Measurements from ENCODE around the gene IPO5.

Gene IPO5

GRCh38 chr13:98059276-98059675, 105.8 kb downstream of the IPO5 start:
- DNase-seq (ENCODE audit: low read depth): no peak

GRCh38 chr13:98060282-98060681, 106.8 kb downstream of the IPO5 start:
- DNase-seq (ENCODE audit: low read depth): no peak

- DNase-seq (ENCODE audit: low read depth): no peak
Observed at GRCh38 chr13:98065468-98065867, 112.0 kb downstream of the IPO5 start.

GRCh38 chr13:98066636-98067035, 113.2 kb downstream of the IPO5 start:
- DNase-seq (ENCODE audit: low read depth): no peak

- no peak for DNase-seq (ENCODE audit: low read depth)
Observed at GRCh38 chr13:98068521-98068920, 115.0 kb downstream of the IPO5 start.

GRCh38 chr13:98069985-98070384, 116.5 kb downstream of the IPO5 start:
- DNase-seq (ENCODE audit: low read depth): no peak

GRCh38 chr13:98071316-98071715, 117.8 kb downstream of the IPO5 start:
- DNase-seq (ENCODE audit: low read depth): no peak

- DNase-seq (ENCODE audit: low read depth): no peak
Observed at GRCh38 chr13:98072476-98072875, 119.0 kb downstream of the IPO5 start.
